GM18873 (cell line): Measurements from ENCODE around the gene NACC1.
"Not testable (repeated sequence)": the region's sequence is repeated elsewhere in the genome, so short reads cannot be mapped to it uniquely, and the experiment has no call there.

Experiments
- ATAC-seq: cut with Tn5 transposase; IDR thresholded peaks from one replicate; pipeline ENCODE4 v1.9.1; 2021; ENCODE audit warnings: mild to moderate bottlenecking, moderate library complexity, moderate number of reproducible peaks; ENCODE audit not compliant: unreplicated experiment, low FRiP score

NACC1 gene

DNA sequence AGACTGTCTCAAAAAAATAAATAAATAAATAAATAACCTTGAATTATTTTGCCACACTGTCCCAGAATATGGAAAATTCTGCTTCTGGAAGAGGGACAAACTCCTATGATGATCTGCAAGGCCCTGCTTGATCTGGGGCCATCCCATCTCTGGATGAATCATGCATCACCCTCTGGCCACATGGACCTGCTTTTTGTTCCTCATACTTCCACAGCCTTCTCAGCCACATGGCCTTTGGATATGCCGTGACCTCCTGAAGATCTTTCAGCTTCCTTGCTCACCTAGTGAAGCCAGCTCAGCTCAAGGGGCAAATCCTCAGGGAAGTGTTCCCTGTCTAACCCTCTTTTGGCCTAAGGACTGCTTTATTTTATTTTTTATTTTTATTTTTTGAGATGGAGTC lies 42.5 kb downstream of the NACC1 start:
- ATAC-seq = no peak

DNA sequence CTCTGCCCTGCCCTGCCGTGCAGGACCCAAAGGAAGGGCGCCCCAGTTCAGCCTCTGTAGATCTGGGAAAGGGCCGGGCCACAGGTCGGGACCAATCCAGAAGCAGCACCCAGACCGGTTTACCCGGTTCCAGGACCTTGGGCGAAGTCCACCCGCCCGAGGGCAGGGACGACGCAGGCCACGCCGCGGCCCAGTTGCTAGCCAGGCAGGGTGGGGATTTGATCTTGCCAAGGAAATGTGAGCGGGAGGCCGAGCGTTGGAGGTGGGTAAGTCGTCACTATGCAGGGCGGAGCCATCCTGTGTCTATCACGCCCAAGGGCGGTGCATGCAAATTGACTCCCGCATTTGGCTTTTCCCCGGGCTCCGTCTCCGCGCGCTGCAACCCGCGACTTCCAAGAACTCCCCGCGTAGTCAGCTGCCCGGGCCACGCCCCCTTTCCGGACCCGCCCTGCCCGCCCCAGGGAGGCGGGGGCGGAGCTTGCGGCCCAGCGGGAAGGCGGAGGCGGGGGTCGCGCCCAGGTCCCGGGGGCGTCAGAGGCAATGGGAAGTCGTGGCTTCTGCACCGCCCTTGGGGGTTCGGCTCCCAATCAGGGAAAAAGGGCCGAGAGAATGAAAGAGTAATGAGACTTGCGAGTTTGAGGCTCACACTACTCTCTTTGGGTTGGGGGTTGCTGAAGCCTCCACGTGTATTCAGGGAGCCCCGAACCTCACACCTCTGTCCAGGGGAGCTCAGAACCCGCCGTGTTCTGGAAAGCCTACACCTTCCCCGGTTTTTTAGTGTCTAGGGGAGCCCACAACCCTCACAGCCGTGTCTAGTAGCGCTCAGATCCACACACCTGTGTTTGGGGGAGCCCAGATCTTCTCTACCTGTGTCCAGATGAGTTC lies 44.9 kb downstream of the NACC1 start:
- ATAC-seq = peak; percentile 58

DNA sequence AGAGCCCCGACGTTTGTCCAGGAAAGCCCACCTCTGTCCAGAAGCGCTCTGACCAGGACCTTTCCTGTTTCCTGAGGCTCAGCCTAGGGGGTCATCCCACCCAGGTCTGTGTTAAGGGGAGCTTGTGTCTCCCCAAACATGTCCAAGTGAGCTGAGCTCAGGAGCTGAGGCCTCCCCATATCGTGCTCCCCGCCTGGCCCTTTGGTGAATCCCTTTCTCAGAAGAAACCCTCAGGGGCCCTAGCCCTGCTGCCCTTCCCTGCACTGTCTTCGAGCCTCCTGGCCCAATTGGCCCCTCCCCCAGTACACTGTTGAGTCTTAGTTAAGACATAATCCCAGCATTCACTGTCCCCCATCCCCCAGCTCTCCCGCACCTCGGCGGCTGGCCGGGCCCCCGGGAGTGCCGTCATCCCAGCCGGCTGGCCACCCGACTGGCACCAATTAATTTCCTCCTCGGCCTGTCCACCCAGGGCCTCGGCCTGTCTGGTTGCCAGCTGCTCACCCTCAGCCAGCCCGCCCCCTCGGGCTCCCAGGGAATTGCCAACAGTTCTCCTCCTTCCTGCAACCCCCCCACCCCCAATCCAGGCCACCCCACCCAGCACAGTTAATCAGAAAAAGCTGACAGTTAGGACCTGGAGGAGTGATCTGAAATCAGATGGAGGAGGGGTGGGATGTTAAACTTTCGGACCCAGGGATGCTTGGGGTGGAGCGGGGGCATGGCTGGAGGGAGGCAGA lies 45.7 kb downstream of the NACC1 start:
- no peak for ATAC-seq

DNA sequence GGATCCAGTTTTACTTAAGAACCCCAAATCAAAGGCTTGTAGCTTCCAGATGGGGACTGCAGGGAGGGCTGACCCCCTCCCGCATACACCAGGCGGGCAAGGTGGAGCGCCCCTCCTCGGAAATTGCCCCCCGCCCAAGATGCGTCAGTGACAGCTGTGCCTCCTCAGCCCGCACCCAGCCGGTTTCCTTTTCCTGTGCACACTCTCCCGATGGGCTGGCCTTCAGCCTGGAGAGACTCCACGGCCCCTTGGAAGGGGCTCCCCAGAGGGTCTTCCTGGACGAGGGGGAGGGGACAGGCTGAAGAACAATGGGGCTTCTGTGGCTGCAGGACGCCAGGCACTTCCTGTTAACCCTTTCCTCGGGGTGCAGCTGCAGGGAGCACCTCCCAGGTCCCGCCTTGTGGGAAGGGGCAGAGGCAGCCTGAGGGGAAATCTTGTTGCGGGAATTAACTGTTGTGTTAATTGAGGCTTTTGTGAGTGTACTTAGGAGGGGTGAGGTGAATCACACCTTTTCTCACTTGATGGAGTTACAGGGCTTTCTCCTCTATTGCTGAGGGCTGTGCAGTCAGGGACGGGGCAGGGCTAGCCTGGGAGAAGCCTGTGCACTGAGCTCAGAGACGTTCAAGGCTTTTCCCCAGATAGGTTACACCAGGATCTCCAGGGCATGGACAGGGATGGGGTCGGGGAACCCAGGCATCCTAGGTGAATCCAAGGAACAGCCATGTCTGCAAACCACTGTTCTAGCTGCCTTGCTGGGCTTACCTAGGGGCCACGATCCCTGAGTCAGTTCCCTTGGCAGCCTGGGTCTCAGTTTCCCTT lies 46.5 kb downstream of the NACC1 start:
- no peak for ATAC-seq

DNA sequence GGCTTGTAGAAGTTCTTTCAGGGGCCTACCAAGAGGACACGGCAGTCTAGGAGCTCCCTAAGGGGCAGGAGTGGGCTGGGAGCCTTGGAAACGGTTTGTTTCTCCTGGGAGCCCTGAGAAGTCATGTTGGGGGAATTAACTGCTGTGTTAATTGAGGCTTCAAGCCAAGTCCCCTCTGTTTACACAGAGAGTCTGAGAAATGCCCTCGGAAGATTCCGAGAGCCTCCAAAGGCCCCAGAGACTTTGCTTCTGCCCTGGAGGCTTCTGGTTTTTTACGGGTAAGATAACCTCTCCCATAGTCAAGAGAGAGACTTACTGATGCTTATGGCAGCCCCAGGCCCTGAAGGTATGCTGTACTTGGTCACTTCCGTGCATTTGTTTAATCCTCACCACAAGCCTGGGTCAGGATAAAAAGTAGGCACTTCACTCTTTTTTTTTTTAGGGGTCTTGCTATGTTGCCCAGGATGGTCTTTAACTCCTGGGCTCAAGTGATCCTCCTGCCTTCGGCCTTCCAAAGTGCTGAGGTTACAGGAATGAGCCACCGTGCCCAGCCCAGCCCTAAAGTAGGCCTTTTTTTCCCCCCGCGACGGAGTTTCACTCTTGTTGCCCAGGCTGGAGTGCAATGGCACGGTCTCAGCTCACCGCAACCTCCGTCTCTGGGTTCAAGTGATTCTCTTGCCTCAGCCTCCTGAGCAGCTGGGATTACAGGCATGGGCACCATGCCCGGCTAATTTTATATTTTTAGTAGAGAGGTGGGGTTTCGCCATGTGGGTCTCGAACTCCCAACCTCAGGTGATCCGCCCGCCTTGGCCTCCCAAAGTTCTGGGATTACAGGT lies 47.3 kb downstream of the NACC1 start:
- no peak for ATAC-seq

DNA sequence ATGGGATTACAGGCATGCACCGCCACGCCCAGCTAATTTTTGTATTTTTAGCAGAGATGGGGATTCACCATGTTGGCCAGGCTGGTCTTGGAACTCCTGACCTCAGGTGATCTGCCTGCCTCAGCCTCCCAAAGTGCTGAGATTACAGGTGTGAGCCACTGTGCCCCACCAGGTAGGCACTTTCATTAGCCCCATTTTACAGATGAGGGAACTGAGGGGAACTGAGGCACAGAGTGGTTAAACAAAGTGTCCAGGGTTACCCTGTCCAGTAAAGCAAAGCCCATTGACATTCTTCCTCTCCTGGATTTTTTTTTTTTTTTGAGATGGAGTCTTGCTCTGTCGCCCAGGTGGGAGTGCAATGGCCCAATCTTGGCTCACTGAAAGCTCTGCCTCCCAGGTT lies 48.1 kb downstream of the NACC1 start:
- ATAC-seq = not testable (repeated sequence)

DNA sequence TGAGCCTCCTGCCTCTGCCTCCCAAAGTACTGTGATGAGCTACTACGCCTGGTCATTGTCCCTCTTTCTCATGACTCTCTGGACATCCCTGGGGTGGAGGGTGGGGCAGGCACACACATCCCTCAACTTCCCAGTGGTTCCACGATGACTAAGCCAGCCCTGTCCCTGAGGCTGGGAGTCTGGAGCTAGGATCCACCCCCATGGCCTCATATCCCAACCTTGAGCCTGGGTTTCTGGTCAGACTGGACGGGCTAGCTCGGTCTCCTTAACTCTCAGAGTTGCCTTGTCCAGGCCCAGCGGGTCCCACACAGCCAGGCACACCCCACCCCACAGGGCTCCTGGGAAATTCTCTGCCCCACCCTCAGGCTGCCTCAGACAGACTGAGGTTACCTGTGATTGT lies 51.7 kb downstream of the NACC1 start:
- no peak for ATAC-seq

DNA sequence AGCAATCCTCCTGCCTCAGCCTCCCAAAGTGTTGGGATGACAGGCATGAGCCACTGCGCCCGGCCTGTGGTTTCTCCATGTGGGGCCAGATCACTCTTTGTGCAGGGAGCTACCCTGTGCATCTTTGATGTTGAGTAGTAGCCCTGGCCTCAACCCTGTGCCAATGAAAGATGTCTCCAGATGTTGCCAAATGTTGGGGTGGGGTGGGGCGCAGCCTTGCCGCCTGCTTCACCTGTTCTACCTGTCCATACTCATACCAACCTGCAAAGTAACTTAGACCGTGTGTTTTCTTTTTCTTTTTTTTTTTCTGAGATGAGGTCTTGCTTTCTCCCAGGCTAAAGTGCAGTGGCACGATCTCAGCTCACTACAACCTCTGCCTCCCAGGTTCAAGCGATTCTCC lies 53.1 kb downstream of the NACC1 start:
- no peak for ATAC-seq

DNA sequence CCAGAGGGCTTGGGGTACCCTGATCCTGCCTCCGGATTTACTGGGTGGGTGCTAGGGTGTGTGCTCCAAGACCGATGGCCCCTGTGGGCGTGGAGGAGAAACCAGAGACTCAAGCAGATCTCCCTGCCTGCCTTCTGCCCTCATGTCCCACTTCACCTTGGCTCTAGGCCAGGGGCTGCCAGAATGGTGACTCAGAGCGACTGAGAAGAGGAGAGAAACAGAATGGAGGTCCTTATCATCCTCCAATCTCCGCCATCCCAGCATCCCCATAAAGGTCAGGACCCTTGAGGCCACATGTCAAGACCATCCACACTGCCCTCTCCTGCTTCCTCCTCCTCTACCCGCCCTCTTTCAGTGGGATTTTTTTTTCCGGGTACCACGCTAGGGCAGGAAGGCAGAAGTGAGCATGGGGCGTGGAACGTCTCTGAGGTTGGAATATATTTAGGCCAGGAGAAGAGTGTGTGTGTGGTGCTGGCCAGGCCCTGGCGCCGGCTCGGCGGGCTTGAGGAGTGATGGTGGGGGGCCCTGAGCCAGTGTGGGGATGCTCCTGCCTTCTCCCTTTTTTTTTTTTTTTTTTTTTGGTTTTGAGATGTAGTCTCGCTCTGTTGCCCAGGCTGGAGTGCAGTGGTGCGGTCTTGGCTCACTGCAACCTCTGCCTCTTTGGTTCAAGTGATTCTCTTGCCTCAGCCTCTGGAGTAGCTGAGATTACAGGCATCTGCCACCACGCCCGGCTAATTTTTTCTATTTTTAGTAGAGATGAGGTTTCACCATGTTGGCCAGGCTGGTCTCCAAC lies 54.5 kb downstream of the NACC1 start:
- ATAC-seq = no peak

DNA sequence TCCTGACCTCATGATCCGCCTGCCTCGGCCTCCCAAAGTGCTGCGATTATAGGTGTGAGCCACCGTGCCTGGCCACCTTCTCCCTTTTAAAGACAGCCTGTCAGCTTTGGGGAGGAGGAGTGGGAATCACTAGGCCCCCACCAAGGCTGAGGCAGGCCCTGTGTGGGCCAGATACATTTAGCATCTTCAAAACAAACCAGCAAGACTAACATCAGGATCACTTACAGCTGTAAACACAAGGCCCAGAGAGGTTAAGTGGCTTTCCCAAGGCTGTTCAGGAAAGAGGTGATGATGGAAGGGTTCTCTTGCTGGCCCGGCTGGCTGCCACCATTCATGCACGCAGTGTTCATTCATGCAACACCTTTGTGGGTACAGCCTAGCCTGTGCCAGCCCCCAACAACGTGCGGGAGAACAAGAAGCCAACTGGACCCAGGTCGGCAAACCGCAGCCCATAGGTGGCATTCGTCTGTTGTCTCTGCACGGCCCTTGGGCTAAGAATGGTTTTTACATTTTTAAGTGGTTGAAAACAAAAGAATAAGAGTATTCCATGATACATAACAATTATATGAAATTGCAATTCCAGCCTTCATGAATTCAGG lies 55.2 kb downstream of the NACC1 start:
- ATAC-seq = no peak

DNA sequence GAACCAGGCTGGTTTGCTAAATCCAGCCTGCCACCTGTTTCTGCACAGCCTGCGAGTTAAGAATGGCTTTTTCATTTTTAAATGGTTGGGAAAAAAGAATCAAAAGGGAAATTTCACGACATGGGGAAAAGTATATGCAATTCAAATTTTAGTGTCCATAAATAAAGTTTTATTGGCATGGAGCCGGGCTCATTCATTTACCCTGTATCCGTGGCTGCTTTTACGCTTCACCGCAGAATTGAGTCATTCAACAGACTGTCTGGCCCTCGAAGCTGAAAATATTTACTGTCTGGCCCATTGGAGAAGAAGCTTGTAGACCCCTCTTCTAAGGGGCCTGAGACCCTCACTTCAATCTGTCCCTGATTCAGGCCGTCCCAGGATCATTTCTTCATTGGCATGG lies 58.3 kb downstream of the NACC1 start:
- ATAC-seq = no peak

DNA sequence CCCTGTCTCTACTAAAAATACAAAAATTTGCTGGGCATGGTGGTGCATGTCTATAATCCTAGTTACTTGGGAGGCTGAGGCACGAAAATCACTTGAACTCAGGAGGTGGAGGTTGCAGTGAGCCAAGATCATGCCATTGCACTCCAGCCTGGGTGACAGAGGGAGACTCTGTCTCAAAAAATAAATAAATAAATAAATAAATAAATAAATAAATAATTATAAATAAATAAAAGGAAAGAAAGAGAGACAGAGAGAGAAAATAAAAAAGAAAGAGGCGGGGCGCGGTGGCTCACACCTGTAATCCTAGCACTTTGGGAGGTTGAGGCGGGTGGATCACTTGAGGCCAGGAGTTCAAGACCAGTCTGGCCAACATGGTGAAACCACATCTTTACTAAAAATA lies 59.5 kb downstream of the NACC1 start:
- not testable (repeated sequence) for ATAC-seq

DNA sequence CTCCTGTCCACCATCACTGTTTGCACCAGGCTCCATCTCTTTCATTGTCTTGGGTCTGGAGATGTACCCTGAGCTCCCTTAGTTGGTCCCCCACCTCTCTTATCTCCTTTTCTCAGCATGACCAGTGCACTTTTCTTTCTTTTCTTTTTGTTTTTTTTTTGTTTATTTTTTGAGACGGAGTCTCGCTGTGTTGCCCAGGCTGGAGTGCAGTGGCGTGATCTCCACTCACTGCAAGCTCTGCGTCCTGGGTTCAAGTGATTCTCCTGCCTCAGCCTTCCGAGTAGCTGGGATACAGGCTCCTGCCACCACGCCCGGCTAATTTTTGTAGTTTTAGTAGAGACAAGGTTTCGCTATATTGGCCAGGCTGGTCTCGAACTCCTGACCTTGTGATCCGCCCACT lies 60.2 kb downstream of the NACC1 start:
- not testable (repeated sequence) for ATAC-seq

DNA sequence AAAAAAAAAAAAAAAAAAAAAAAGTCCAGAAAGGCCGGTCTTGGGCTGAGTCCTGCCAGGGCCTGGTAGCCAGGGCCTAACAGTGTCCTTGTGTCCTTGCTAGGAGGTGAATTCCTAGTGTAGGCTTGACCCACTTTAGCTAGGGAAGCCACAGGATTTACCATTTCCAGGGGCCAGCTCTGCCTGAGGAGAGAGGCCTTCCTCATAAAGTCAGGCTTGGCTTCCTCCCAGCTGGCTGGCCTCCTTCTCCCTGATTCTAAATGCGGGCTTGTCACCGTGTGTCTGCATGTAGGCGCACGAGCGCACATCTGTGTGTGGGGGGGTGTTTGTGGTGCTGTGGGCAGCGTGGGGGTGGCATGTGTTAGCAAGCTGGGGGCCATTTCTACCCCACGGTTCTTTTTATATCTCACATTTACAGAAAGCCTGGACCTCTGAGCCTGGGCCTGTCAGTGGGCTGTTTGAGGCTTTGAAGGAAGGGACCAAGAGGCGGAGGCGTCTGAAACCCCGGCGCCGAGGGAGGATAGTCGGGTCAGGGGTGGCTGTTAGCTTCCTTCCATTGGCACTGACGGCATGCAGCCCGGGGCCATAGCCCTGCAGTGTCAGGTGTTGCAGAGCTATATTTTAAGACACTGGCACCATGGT lies 63.8 kb downstream of the NACC1 start:
- no peak for ATAC-seq

DNA sequence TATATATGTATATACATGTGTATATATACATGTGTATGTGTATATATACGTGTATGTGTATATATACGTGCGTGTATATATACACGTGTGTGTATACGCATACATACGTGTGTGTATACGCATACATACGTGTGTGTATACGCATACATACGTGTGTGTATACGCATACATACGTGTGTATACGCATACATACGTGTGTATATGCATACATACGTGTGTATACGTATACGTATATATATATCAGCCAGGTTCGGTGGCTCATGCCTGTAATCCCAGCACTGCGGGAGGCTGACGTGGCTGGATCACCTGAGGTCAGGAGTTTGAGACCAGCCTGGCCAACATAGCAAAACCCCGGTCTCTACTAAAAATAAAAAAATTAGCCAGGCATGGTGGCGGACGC lies 66.9 kb downstream of the NACC1 start:
- ATAC-seq = not testable (repeated sequence)

DNA sequence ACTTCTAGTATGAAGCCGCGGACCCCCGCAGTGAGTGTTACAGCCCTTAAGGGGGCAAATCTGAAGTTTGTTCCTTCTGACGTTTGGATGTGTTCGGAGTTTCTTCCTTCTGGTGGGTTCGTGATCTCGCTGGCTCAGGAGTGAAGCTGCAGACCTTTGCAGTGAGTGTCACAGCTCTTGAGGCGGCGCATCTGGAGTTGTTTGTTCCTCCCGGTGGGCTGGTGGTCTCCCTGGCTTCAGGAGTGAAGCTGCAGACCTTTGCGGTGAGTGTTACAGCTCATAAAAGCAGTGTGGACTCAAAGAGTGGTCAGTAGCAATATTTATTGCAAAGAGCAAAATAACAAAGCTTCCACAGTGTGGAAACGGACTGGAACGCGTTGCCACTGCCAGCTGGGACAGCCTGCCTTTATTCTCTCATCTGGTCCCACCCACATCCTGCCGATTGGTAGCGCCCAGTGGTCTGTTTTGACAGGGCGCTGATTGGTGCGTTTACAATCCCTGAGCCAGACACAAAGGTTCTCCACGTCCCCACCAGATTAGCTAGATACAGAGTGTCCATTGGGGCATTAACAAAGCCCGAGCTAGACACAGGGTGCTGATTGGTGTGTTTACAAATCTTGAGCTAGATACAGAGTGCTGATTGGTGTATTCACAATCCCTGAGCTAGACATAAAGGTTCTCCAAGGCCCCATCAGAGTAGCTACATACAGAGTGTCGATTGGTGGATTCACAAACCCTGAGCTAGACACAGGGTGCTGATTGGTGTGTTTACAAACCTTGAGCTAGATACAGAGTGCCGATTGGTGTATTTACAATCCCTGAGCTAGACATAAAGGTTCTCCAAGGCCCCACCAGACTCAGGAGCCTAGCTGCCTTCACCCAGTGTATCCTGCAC lies 67.9 kb downstream of the NACC1 start:
- ATAC-seq = not testable (repeated sequence)

DNA sequence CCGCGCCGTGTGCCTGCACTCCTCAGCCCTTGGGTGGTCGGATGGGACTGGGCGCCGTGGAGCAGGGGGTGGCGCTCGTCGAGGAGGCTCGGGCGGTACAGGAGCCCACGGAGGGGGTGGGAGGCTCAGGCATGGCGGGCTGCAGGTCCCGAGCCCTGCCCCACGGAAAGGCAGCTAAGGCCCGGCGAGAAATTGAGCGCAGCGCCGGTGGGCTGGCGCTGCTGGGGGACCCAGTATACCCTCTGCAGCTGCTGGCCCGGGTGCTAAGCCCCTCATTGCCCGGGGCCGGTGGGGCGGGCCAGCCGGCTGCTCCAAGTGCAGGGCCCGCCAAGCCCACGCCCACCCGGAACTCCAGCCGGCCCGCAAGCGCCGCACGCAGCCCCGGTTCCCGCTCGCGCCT lies 68.6 kb downstream of the NACC1 start:
- ATAC-seq = not testable (repeated sequence)
